Measurements from ENCODE around the gene FES.

The FES gene

GRCh38 chr15:90911906-90912769, 27.8 kb downstream of the FES start:
- no peak for TF ChIP-seq TAF1 (IDR thresholded peaks at IDR 0.05; ENCODE audit: low read depth)
- TF ChIP-seq, protein P1, sequence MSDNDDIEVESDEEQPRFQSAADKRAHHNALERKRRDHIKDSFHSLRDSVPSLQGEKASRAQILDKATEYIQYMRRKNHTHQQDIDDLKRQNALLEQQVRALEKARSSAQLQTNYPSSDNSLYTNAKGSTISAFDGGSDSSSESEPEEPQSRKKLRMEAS (IDR thresholded peaks at IDR 0.05): no peak
- TF ChIP-seq YY1 (IDR thresholded peaks at IDR 0.05; ENCODE audit: low read depth): no peak
- TF ChIP-seq, protein P2, sequence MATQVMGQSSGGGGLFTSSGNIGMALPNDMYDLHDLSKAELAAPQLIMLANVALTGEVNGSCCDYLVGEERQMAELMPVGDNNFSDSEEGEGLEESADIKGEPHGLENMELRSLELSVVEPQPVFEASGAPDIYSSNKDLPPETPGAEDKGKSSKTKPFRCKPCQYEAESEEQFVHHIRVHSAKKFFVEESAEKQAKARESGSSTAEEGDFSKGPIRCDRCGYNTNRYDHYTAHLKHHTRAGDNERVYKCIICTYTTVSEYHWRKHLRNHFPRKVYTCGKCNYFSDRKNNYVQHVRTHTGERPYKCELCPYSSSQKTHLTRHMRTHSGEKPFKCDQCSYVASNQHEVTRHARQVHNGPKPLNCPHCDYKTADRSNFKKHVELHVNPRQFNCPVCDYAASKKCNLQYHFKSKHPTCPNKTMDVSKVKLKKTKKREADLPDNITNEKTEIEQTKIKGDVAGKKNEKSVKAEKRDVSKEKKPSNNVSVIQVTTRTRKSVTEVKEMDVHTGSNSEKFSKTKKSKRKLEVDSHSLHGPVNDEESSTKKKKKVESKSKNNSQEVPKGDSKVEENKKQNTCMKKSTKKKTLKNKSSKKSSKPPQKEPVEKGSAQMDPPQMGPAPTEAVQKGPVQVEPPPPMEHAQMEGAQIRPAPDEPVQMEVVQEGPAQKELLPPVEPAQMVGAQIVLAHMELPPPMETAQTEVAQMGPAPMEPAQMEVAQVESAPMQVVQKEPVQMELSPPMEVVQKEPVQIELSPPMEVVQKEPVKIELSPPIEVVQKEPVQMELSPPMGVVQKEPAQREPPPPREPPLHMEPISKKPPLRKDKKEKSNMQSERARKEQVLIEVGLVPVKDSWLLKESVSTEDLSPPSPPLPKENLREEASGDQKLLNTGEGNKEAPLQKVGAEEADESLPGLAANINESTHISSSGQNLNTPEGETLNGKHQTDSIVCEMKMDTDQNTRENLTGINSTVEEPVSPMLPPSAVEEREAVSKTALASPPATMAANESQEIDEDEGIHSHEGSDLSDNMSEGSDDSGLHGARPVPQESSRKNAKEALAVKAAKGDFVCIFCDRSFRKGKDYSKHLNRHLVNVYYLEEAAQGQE (IDR thresholded peaks at IDR 0.05; ENCODE audit: low read depth): no peak
- no peak for TF ChIP-seq NFIC (IDR thresholded peaks at IDR 0.05)
- no peak for TF ChIP-seq EGR1 (IDR thresholded peaks at IDR 0.05)
- no peak for TF ChIP-seq TCF12 (IDR thresholded peaks at IDR 0.05; ENCODE audit: low read depth)
- TF ChIP-seq EP300 (IDR thresholded peaks at IDR 0.05; ENCODE audit: borderline replicate concordance): no peak
- TF ChIP-seq CREB1 (IDR thresholded peaks at IDR 0.05; ENCODE audit: low read depth): no peak
- no peak for TF ChIP-seq RAD21 (IDR thresholded peaks at IDR 0.05; ENCODE audit: low read depth)
- no peak for TF ChIP-seq ZBTB7A (IDR thresholded peaks at IDR 0.05; ENCODE audit: low read depth)
- no peak for TF ChIP-seq USF1 (IDR thresholded peaks at IDR 0.05)

GRCh38 chr15:90912770-90913075, 28.4 kb downstream of the FES start:
- TF ChIP-seq, protein P2 (IDR thresholded peaks at IDR 0.05; ENCODE audit: low read depth): no peak

DNA sequence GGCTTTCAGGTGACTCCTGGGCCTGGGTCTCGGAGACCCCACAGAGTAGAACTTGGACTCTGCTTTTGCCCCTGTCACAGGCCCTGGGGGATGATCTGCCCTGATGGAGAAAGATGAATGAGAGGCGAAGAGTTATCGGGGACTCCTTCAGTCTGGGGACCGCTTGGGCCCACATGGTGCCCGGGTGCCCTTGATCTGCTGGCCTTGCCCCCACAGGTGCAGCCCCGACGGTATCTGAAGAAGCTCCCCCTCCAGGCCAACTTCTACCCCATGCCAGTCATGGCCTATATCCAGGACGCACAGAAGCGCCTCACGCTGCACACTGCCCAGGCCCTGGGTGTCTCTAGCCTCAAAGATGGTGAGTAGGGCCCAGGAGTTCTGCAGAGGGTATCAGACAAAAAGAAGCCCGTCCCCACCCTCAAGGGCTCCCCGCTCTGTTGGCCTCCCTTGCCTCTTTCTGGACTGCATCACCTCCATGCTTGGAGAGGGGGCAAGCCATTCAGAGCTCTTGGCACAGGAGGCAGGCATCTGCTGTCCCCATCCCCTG, 29.2 kb downstream of the FES start:
- TF ChIP-seq ZBTB7A (IDR thresholded peaks at IDR 0.05; ENCODE audit: low read depth) (no peak), TCF12 (IDR thresholded peaks at IDR 0.05; ENCODE audit: low read depth) (no peak), RAD21 (IDR thresholded peaks at IDR 0.05; ENCODE audit: low read depth) (no peak), NFIC (IDR thresholded peaks at IDR 0.05) (no peak), TAF1 (IDR thresholded peaks at IDR 0.05; ENCODE audit: low read depth) (no peak), CREB1 (IDR thresholded peaks at IDR 0.05; ENCODE audit: low read depth) (no peak), EGR1 (IDR thresholded peaks at IDR 0.05) (no peak), YY1 (IDR thresholded peaks at IDR 0.05; ENCODE audit: low read depth) (no peak), TEAD4 (IDR thresholded peaks at IDR 0.05) (no peak), USF1 (IDR thresholded peaks at IDR 0.05) (no peak), CEBPB (IDR thresholded peaks at IDR 0.05) (no peak), EP300 (IDR thresholded peaks at IDR 0.05; ENCODE audit: borderline replicate concordance) (no peak), FOXM1 (IDR thresholded peaks at IDR 0.05; ENCODE audit: borderline replicate concordance, low read depth) (no peak)
- TF ChIP-seq, protein P2 (IDR thresholded peaks at IDR 0.05; ENCODE audit: low read depth): no peak
- TF ChIP-seq, protein P1 (IDR thresholded peaks at IDR 0.05): no peak

DNA sequence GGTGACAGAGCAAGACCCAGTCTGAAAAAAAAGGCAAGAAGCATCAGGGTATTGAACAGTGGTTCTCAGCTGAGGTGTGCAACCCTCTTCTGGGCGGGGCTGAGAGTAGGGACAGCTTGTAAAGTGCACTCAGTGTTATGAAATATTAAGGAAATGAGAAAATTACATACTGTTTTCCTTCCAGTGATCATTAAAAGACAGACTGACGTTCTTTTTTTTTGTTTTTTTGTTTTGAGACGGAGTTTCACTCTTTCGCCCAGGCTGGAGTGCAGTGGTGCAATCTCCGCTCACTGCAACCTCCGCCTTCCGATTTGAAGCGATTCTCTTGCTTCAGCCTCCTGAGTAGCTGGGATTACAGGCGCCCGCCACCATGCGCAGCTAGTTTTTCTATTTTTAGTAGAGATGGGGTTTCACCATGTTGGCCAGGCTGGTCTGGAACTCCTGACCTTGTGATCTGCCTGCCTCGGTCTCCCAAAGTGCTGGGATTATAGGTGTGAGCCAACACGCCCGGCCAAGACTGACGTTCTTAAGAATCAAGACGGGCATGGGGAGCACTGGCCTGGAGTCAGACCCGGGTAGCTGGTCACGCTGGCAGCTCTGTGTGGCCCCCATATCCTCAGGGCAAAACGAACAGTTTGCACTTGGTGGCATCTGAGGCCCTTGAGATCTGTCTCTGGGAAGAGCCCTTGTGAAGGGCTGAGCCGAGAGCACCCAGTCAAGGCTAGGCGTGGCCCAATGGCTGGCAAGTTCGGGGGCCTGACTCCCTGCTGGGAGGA, 30.2 kb downstream of the FES start:
- TF ChIP-seq NFIC (IDR thresholded peaks at IDR 0.05): no peak
- TF ChIP-seq EP300 (IDR thresholded peaks at IDR 0.05; ENCODE audit: borderline replicate concordance): no peak
- TF ChIP-seq TCF12 (IDR thresholded peaks at IDR 0.05; ENCODE audit: low read depth): no peak
- TF ChIP-seq ZBTB7A (IDR thresholded peaks at IDR 0.05; ENCODE audit: low read depth): no peak
- TF ChIP-seq, protein P2 (IDR thresholded peaks at IDR 0.05; ENCODE audit: low read depth): no peak
- TF ChIP-seq TEAD4 (IDR thresholded peaks at IDR 0.05): no peak
- no peak for TF ChIP-seq YY1 (IDR thresholded peaks at IDR 0.05; ENCODE audit: low read depth)

Data from Ishikawa (cell line).